H9 (cell line): Measurements from ENCODE around the gene SLC17A5. TPM values are rescaled to one million over a fixed set of nuclear protein-coding genes. Genes with fewer than 3 reads are reported as not detected.

Experiments
- DNase-seq: peaks from one replicate; pipeline ENCODE4 v3.0.0-alpha.2; 2017
- H2AFZ ChIP-seq: one replicate; pipeline ENCODE4 v1.6.1; 2013; ENCODE audit warnings: mild to moderate bottlenecking, low read length, control low read depth, moderate library complexity
- H2AK5ac ChIP-seq: 2 replicates; pipeline ENCODE4 v1.6.1; 2013; ENCODE audit warnings: low read length, control low read depth, mixed read lengths; ENCODE audit not compliant: insufficient read length
- H2BK120ac ChIP-seq: one replicate; pipeline ENCODE4 v1.6.1; 2013; ENCODE audit warnings: low read depth, mild to moderate bottlenecking, low read length, control low read depth, inconsistent platforms; ENCODE audit not compliant: poor library complexity, severe bottlenecking
- H2BK12ac ChIP-seq: 2 replicates; pipeline ENCODE4 v1.6.1; 2013; ENCODE audit warnings: low read length, control low read depth, mixed read lengths, low read depth; ENCODE audit not compliant: insufficient read length
- H2BK15ac ChIP-seq: 2 replicates; pipeline ENCODE4 v1.6.1; 2013; ENCODE audit warnings: low read depth, low read length, control low read depth
- H2BK20ac ChIP-seq: one replicate; pipeline ENCODE4 v1.6.1; 2013; ENCODE audit warnings: low read depth, mild to moderate bottlenecking, low read length, control low read depth, inconsistent platforms; ENCODE audit not compliant: poor library complexity, severe bottlenecking
- H2BK5ac ChIP-seq: 2 replicates; pipeline ENCODE4 v1.6.1; 2013; ENCODE audit warnings: low read length, control low read depth, mixed read lengths; ENCODE audit not compliant: insufficient read length
- H3K14ac ChIP-seq: 2 replicates; pipeline ENCODE4 v1.6.1; 2013; ENCODE audit warnings: low read length, control low read depth; ENCODE audit not compliant: insufficient read depth
- H3K18ac ChIP-seq: 2 replicates; pipeline ENCODE4 v1.6.1; 2013; ENCODE audit warnings: low read depth, mild to moderate bottlenecking, mixed read lengths, low read length, control low read depth; ENCODE audit not compliant: insufficient read length
- H3K23ac ChIP-seq: 2 replicates; pipeline ENCODE4 v1.6.1; 2013; ENCODE audit warnings: low read length, control low read depth, mixed read lengths, low read depth; ENCODE audit not compliant: insufficient read length
- H3K23me2 ChIP-seq: 2 replicates; pipeline ENCODE4 v1.6.1; 2013; ENCODE audit warnings: low read depth, mild to moderate bottlenecking, mixed read lengths, low read length, control low read depth; ENCODE audit not compliant: insufficient read length, poor library complexity, severe bottlenecking
- H3K27ac ChIP-seq: 2 replicates; pipeline ENCODE4 v1.5.1; 2013; ENCODE audit warnings: low read length, control low read depth, mixed read lengths, low read depth; ENCODE audit not compliant: insufficient read length
- H3K27me3 ChIP-seq: 2 replicates; pipeline ENCODE4 v1.6.1; 2013; ENCODE audit warnings: low read length, control low read depth, inconsistent platforms; ENCODE audit not compliant: insufficient read depth
- H3K4ac ChIP-seq: 2 replicates; pipeline ENCODE4 v1.6.1; 2013; ENCODE audit warnings: low read depth, mild to moderate bottlenecking, control low read depth, inconsistent platforms, low read length, moderate library complexity
- H3K4me1 ChIP-seq: 2 replicates; pipeline ENCODE4 v1.6.1; 2013; ENCODE audit warnings: low read length, control low read depth, inconsistent platforms; ENCODE audit not compliant: insufficient read depth
- H3K4me2 ChIP-seq: 2 replicates; pipeline ENCODE4 v1.6.1; 2013; ENCODE audit warnings: low read length, control low read depth, mixed read lengths; ENCODE audit not compliant: insufficient read length, insufficient read depth
- H3K56ac ChIP-seq: 2 replicates; pipeline ENCODE4 v1.6.1; 2013; ENCODE audit warnings: low read depth, mild to moderate bottlenecking, mixed read lengths, low read length, control low read depth; ENCODE audit not compliant: insufficient read length
- H3K79me1 ChIP-seq: 2 replicates; pipeline ENCODE4 v1.6.1; 2013; ENCODE audit warnings: low read depth, mild to moderate bottlenecking, moderate library complexity, low read length, control low read depth, inconsistent platforms; ENCODE audit not compliant: insufficient read depth, poor library complexity, severe bottlenecking
- H3K79me2 ChIP-seq: 2 replicates; pipeline ENCODE4 v1.6.1; 2013; ENCODE audit warnings: low read length, control low read depth, inconsistent platforms; ENCODE audit not compliant: insufficient read depth
- H3K9ac ChIP-seq: 2 replicates; pipeline ENCODE4 v1.6.1; 2013; ENCODE audit warnings: low read length, control low read depth, mixed read lengths; ENCODE audit not compliant: insufficient read length; ENCODE audit errors: extremely low read depth
- H3K9me3 ChIP-seq: one replicate; pipeline ENCODE4 v1.6.1; 2013; ENCODE audit warnings: low read depth, low read length, inconsistent platforms; ENCODE audit not compliant: control insufficient read depth
- H3T11ph ChIP-seq: one replicate; pipeline ENCODE4 v1.6.1; 2013; ENCODE audit warnings: mild to moderate bottlenecking, low read length, control low read depth, inconsistent platforms
- H4K20me1 ChIP-seq: one replicate; pipeline ENCODE4 v1.6.1; 2013; ENCODE audit not compliant: control insufficient read depth, insufficient read length, insufficient read depth
- H4K5ac ChIP-seq: 2 replicates; pipeline ENCODE4 v1.6.1; 2013; ENCODE audit warnings: low read depth, mild to moderate bottlenecking, mixed read lengths, low read length, control low read depth; ENCODE audit not compliant: insufficient read length
- H4K8ac ChIP-seq: replicated peaks from 2 replicates; pipeline ENCODE4 v1.6.1; 2013; ENCODE audit warnings: low read length, control low read depth, mixed read lengths, low read depth; ENCODE audit not compliant: insufficient read length
- H4K91ac ChIP-seq: 2 replicates; pipeline ENCODE4 v1.6.1; 2013; ENCODE audit warnings: low read depth, mild to moderate bottlenecking, moderate library complexity, mixed read lengths, low read length, control low read depth; ENCODE audit not compliant: insufficient read length
- H3K27ac Mint-ChIP-seq, 3 experiments: 2 replicates in 2 of 3; 3 replicates in 1 of 3; pipeline ENCODE4 v1.8.0; 2020 to 2021; ENCODE audit warnings: mixed read lengths in 3 of 3, mild to moderate bottlenecking in 1 of 3, moderate library complexity in 1 of 3
- H3K27me3 Mint-ChIP-seq: 2 replicates; pipeline ENCODE4 v1.8.0; 2021; ENCODE audit warnings: low read depth, mild to moderate bottlenecking, moderate library complexity, mixed read lengths
- H3K36me3 Mint-ChIP-seq, 3 experiments: 2 replicates in 2 of 3; 3 replicates in 1 of 3; pipeline ENCODE4 v1.8.0; 2020 to 2021; ENCODE audit warnings: low read depth in 3 of 3, mixed read lengths in 3 of 3; ENCODE audit not compliant: insufficient read depth in 1 of 3
- H3K4me1 Mint-ChIP-seq, 2 experiments: 2 replicates each; pipeline ENCODE4 v1.8.0; 2020; ENCODE audit warnings: mixed read lengths in 2 of 2
- H3K4me3 Mint-ChIP-seq, 2 experiments: 2 replicates in 1 of 2; 3 replicates in 1 of 2; pipeline ENCODE4 v1.8.0; 2020 to 2021; ENCODE audit warnings: mild to moderate bottlenecking in 2 of 2, mixed read lengths in 2 of 2, moderate library complexity in 1 of 2
- H3K9me3 Mint-ChIP-seq, 2 experiments: 2 replicates in 1 of 2; 3 replicates in 1 of 2; pipeline ENCODE4 v1.8.0; 2020; ENCODE audit warnings: mild to moderate bottlenecking in 2 of 2, mixed read lengths in 2 of 2, moderate library complexity in 1 of 2
- CTCF ChIP-seq: fragments of 200-600 bp; sonication (generic); conservative IDR thresholded peaks from 3 replicates; pipeline ENCODE4 v1.8.0; 2021; ENCODE audit warnings: antibody characterized with exemption, mild to moderate bottlenecking
- WGBS: extraction: QIAGEN DNeasy Blood & Tissue Kit; methylation state at CpG from one replicate; pipeline ENCODE4 v1.1.7; 2013; ENCODE audit warnings: missing lambda C conversion rate, low lambda C conversion rate, mixed read lengths; ENCODE audit not compliant: insufficient read length; ENCODE audit errors: extremely low coverage; 5-methylcytosine and 5-hydroxymethylcytosine counted together
- total RNA-seq: library from RNA; stranded (reverse); gene quantifications from 2 replicates; pipeline ENCODE4 v1.2.1, GENCODE V29; 2021

Gene SLC17A5
- total RNA-seq, 1 experiment from 2014 or later: 8.9 TPM

DNA sequence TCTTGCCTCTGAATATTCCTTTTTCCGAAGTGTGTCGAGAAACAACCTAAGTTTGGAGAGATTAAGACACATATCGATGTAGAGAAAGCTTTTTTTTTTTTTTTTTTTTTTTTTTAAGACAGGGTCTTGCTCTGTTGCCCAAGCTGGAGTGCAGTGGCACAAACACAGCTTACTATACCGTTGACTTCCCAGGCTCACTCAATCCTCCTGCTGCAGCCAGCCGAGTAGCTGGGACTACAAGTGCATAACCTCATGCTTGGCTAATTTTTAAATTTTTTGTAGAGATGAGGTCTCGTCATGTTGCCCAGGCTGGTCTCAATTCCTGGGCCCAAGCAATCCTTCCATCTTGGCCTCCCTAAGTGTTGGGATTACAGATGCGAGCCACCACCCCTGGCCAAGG lies 21.4 kb downstream of the SLC17A5 start:
- H3K4me1 ChIP-seq: no peaks in the 10 kb centered on the region
- H2BK120ac ChIP-seq: no peak overlapping the region
- WGBS: no CpG with 5 or more reads among the region's 7 CpGs
- no peak for TF ChIP-seq CTCF
- H3K9me3 ChIP-seq: no peaks in the 10 kb centered on the region
- H3K27me3 Mint-ChIP-seq: no peaks in the 10 kb centered on the region
- H2AK5ac ChIP-seq: no peak overlapping the region
- peaks cover 0 to 3% of the 10 kb centered on the region in 2 experiments; a peak in 1 of 4 replicates for H3K4me1 Mint-ChIP-seq
- no peak overlapping the region for H3K27ac ChIP-seq
- no peak overlapping the region for H3K4me2 ChIP-seq
- H3K36me3 Mint-ChIP-seq: peaks cover 9 to 35% (median 15%) of the 10 kb centered on the region in 3 experiments; a peak in 6 of 7 replicates
- no peaks in the 10 kb centered on the region for H3K79me2 ChIP-seq
- no peak overlapping the region for H2BK20ac ChIP-seq
- H3K79me1 ChIP-seq: no peaks in the 10 kb centered on the region
- H3T11ph ChIP-seq: no peak overlapping the region
- H4K20me1 ChIP-seq: no peaks in the 10 kb centered on the region
- no peak overlapping the region for H3K4me3 Mint-ChIP-seq
- no peak overlapping the region for H4K91ac ChIP-seq
- H2BK5ac ChIP-seq: no peak overlapping the region
- no peaks in the 10 kb centered on the region for H3K27me3 ChIP-seq
- H4K5ac ChIP-seq: no peak overlapping the region
- no peak overlapping the region for H2BK12ac ChIP-seq
- H3K23ac ChIP-seq: no peak overlapping the region
- H2AFZ ChIP-seq: no peak overlapping the region
- H4K8ac ChIP-seq: no peak overlapping the region
- no peak overlapping the region for H2BK15ac ChIP-seq
- no peak overlapping the region for H3K14ac ChIP-seq
- H3K9me3 Mint-ChIP-seq: no peaks in the 10 kb centered on the region
- H3K56ac ChIP-seq: no peak overlapping the region
- no peak overlapping the region for H3K9ac ChIP-seq
- H3K4ac ChIP-seq: no peak overlapping the region
- DNase-seq: no peak
- H3K18ac ChIP-seq: no peak overlapping the region
- no peaks in the 10 kb centered on the region for H3K23me2 ChIP-seq
- no peak overlapping the region for H3K27ac Mint-ChIP-seq
